HG02840 (cell line): ENCODE results near the gene AP2A1.

ENCODE experiments used
- ATAC-seq: cut with Tn5 transposase; IDR thresholded peaks from one replicate; pipeline ENCODE4 v1.9.1; 2021; ENCODE audit warnings: mild to moderate bottlenecking, moderate library complexity, moderate number of reproducible peaks; ENCODE audit not compliant: unreplicated experiment, low FRiP score

The AP2A1 gene

DNA sequence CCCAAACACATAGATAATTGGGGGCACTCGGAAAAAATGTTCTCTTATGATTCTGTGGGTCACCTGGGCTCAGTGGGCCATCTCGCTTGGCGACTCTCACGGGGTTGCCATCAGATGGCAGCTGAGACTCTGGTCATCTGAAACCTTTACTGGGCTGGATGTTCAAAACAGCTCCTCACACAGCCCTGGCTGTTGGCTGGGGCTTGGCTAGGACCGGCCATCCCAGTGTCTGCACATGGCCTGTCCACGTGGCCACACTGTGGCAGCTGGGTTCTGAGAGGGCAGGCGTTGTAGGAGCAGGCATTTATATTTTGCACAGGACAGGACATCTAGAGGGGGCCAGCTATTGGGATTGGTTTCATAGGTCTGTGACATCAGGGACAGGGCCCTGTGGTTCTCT, 66.8 kb downstream of the AP2A1 start:
- no peak for ATAC-seq

DNA sequence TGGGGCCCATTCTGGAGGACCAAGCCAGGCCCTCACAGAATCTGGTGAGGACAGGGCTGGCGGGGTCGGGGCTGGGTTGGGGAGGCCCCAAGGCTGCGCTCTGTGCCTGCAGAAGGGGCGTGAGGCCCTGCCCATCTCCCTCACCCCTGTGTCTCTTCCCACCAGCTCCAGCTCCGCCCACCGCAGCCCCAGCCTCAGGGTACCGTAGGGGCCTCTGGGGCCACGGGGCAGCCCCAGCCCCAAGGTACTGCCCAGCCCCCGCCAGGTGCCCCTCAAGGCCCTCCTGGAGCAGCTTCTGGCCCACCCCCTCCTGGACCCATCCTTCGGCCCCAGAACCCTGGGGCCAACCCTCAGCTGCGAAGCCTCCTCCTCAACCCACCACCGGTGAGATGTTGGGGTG, 68.8 kb downstream of the AP2A1 start:
- ATAC-seq: no peak

DNA sequence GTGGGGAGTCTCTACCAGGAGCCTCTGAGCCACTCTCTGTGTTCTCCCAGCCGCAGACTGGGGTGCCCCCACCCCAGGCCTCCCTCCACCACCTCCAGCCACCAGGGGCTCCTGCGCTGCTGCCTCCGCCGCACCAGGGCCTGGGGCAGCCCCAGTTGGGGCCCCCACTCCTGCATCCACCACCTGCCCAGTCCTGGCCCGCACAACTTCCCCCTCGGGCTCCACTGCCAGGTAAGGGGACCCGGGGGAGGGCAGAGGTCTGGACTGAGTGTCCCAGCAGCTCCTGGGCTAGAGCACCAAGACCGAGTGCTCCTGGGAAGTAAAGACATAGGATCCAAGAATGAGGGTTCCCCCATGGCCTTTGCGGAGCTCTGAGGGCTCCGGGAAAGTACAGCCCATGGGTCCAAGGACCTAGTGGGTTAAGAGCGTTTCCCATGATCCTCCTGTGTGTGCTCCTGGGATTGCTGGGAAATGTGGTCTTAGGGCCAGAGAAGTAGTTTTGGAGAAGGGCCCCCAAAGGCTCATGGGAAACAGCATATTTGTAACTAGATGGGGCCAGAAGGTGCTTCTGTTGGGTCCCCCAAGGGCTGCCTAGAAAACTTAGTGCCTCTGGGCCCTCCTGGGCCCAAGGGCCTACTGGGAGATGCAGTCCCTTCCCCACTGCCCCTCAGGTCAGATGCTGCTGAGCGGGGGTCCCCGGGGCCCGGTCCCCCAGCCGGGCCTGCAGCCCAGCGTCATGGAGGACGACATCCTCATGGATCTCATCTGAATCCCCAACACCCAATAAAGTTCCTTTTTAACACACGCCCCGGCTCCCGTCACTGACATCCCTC, 69.6 kb downstream of the AP2A1 start:
- no peak for ATAC-seq

DNA sequence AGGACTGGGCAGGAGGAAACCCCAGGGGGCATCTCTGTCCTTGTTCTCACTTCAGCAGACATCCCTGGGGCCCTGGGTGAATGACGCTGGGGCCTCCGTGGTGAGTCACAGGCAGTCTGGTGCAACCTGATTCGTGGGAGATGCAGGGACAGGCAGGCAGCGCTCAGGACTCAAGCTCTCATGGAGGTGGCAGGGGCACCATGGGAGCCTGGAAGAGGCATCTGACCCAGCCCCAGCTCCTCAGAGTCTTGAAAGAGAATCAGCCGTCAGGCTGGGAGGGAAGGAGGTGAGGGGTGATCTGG, 70.2 kb downstream of the AP2A1 start:
- ATAC-seq: no peak

DNA sequence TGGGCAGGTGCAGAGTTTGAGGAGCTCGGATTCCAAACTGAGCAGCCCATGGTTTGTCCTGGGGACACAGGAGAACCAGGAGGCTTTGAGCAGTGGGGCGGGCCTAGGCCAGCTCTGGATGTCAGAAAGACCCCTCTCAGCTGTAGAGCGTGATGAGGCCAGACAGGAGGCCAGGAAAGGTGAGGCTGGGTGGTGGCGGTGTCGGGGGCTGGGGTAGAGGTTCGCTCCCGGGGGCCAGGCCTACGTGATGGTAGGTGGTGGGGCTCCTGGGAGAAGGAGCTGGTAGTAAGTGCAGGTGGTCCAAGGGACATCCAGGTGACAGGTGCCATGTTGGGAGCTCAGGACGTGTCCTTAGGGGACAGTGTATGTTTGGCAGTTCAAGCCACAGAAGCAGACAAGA, 70.6 kb downstream of the AP2A1 start:
- no peak for ATAC-seq

DNA sequence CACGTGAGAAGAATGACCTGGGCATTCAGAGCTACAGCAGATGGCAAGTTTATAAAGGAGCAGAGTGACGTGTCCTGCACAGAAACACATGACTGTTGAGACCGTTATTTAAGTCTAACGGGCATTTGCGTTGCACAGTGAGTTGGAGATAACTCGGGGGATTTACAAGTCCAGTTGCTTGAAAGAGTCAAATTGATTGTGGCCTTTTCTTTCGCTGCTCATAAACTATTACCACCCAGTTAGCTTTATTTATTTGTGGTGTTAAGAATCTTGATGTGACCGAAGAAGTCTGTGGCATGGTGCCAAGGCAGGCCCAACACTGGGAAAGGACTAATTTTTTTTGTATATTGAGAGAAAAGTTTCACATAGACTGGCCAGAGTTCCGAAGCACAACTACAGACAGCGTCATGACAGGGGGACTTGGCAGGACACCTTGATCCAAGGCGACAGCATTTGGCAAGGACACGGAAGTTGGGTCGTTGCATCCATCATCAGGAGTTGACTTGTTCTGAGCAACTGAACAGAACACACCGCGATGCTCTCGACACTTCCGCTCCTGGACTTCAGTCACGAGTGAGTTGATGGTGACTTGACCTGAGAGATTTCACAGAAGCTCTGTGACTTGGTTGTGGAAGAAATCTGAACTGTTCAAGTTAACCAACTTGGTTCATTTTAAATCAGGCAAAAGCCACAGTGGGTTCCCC, 72.2 kb downstream of the AP2A1 start:
- ATAC-seq: no peak

DNA sequence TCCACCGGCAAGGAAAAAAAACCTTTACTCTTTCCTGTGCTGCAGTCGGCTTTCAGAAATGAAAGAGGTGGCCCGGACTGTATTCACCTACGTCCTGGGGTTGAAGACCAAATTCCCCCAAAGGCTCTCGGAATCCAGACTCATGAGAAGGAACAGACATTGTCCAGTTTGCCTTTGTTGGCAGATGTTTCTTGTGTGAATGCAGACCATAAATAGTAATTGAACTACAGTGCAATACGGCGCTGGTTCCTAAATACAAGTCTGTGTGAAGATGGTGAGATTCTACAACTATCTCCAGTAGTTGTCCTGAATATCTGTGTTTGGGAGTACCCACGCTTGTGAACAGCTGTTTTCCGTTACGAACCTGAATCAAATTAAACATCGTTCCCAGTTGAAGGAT, 72.9 kb downstream of the AP2A1 start:
- no peak for ATAC-seq

DNA sequence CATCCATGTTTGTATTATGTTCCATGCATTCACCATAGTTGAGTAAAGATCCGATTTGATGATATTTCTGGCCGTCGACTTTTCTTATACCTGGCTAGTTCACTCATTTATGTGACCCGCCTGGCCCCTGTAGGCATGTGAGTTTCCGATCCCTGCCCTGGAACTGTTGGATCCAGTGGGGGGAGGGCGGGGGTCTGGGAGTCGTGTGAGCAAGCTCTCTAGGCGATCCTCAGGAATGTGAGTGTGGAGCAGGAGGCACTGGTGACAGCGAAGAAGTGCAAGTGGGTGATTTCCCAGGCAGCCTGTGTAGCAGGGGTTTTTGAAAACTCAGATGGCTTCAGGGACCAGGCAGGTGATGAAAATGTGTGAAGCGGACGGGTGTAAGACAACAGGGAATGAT, 73.5 kb downstream of the AP2A1 start:
- no peak for ATAC-seq

DNA sequence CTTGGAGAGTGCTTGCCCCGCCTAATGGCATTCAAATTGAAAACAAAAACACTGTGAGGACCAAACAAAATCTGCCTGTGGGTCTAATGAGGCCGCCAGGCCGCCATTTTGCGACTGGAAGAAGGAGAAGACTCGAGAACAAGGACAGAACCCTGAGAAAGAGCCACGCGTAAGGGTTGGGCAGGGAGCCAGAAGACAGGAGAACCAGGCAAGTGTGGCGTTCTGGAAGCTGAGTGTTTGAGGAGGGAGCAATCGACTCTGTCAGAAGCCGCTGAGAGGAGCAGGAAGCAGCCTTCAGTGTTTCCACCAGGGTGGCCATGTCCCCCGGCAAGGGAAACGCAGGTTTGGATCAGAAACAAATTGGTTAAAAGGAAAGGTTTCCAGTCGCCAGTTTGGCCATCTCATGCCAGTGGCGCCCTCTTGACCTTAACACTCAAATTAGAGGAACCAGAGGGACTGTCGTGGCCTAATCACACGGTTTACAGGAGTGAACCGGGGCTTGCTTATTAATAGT, 74.0 kb downstream of the AP2A1 start:
- ATAC-seq: no peak

DNA sequence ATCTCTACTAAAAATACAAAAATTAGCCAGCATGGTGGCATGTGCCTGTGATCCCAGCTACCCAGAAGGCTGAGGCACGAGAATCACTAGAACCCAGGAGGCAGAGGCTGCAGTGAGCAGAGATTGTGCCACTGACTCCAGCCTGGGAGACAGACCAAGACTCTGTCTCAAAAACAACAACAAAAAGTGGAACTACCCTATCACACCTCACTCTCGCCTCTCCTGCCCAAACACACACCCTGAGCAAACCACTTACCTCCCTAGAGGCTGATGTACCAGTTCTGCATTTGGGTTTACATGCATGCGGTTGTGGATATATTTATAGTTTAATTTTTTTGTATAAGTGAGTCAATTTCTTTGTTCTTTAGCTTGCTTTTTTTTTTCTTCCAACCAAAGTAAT, 76.5 kb downstream of the AP2A1 start:
- ATAC-seq: no peak

DNA sequence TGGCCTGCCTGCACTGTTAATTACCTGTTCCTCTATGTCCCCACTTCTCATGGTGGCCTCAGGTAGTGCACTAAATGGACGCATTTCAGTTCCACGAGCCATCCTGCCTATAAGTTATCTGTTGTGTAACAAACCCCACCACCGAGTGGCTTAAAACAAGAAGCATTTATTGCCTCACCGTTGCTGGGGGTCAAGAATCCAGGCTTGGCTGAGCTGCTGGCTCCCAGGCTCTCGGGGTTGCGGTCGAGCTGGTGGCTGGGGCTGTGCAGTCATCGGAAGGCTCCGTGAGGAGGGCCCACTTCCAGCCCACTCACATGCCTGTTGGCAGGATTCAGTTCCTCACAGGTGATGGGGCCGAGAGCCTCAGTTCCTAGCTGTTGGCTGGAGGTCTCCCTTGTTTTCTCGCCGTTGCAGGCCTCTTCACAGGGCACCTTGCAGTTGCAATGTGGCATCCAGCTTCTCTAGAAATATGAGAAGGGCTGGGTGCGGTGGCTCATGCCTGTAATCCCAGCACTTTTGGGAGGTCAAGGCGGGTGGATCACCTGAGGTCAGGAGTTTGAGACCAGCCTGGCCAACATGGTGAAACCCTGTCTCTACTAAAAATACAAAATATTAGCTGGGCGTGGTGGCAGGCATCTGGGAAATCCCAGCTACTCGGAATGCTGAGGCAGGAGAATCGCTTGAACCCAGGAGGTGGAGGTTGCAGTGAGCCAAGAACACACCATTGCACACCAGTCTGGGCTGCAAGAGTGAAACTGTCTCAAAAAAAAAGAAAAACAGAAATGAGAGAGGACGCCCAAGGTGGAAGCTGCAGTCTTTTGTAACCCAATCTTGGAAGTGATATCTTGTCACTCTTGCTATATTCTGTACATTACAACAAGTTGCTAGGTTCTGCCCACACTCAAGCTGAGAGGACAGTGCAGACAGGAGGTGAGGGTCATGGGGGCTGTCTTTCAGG, 77.6 kb downstream of the AP2A1 start:
- no peak for ATAC-seq

DNA sequence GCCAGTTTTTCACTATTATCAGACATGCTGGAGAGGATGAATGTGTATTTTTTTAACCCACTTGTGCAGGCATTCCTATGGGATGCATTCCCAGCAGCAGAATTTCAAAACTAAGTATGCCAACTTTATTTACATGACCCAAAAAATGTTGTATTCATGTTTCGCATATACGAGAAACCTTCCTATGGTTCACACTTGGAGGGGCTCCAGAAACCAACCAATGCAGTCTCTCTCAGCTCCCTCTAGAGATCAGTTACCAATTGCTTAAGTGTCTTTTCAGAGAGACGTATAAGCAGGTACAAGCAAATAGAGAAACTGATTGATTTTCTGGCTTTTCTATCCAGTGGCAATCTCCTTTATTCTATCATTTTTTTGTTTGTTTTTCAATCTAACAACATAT, 78.6 kb downstream of the AP2A1 start:
- ATAC-seq: no peak

DNA sequence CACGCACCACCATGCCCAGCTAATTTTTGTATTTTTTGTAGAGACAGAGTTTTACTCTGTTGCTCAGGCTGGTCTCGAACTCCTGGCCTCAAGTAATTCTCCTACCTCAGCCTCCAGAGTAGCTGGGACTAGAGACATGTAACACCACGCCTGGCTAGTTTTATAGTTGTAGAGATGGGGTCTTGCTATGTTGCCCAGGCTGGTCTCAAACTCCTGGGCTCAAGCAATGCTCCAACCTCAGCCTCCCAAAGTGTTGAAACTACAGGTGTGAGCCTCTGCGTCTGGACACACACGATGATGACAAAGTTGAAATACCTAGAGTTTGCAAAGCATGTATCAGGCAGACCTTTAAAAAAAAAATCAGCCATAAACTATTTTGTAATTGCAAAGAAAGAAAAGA, 79.6 kb downstream of the AP2A1 start:
- ATAC-seq: no peak

DNA sequence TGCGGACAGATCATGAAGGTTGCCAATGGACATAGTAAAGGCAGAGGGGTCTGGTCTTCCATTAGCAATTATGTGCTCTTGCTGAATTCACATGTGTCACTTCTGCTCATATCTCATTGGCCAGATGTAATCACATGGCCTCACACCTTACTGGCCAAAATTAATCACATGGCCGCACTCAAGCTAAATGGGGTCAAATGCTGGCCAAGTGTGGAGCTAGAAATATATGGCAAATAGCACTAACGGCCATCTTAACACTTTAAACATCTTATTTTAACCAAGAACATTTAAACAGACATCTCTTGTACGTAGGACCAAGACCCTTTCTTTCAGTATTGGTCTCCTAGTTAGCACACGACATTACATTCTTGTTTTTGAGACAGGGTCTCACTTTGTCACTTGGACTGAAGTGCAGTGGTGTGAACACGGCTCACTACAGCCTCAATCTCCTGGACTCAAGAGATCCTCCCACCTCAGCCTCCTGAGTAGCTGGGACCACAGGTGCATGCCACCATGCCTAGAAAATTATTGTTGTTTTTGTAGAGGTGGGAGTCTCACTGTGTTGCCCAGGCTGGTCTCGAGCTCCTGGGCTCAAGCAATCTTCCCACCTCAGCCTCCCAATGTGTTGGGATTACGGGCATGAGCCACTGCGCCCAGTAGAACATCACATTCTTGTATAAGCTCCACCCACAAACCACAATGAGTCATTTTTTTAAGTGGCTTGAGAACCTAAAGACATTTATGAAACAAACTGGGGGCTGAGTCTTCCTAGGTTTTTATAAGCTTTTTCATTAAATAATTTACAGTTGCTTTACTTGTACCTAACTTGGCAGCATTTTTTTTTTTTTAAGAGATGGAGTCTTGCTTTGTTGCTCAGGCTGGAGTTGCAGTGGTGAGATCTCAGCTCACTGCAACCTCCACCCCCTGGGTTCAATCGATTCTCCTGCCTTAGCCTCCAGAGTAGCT, 81.2 kb downstream of the AP2A1 start:
- ATAC-seq: no peak

DNA sequence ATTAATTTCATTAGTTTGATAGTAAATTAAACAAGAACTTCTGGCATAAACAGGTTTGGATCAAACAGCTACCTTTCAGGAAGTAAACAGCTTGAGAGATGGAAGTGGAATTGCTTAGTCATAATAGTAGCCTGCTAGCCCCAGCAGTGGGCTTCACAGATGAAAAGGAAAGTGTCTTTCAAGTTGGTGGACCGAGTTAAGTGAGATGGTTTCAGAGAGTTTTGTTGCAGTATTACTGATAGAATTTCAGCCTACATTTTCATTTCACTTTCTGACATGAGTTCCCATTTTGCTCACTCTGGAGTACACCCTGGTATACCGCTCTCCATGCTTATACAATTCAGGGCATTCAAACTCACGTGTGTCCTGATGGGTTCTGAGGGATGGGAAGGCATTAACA, 82.1 kb downstream of the AP2A1 start:
- no peak for ATAC-seq

DNA sequence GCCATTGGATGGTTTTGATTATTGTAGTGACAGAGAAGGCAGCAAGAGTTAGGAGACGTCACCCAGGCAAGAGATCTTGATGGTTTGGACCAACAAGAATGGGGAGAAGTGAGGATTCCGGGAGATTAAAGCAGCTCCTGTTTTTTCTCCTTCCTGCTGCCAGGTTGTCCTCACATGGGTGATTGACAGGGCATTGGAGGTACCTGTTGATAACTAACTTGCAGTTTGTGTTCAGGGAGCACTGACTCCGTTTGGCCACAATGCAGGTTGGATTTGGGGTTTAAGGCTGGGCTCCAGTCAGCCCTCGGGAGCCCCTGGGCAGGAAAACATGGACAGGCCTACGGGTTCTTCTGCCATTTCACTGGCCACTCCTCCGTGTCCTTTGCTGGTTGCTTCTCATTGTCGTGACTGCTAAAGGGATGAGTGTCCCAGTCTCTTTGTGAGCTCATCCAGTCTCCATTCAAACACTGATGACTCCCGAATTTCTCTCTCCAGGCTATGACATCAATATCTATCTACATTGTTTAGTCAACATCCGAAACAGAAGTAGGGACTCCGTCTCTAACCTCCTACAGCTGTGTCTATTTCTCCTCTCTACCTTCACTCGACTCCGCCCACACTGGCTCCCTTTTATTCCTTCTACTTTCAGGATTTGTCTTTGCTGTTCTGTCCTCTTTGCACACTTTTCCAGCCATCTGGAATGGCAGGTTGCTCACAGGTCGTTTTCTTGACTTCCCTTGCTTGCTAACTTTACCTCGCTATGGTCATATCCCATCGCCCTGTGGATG, 82.8 kb downstream of the AP2A1 start:
- no peak for ATAC-seq

DNA sequence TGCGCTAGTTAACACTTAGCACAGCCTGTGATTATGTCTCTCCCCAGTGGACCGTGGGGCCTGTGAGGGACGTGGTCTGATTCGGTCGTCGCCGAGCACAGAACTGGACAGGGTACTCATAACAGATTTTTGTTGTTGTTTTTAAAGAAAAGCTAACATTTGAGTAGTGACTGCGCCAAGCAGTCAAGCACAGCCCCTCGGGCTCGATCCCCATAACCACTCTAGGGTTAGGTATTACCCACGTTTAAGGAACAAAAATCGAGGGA, 83.4 kb downstream of the AP2A1 start:
- no peak for ATAC-seq

DNA sequence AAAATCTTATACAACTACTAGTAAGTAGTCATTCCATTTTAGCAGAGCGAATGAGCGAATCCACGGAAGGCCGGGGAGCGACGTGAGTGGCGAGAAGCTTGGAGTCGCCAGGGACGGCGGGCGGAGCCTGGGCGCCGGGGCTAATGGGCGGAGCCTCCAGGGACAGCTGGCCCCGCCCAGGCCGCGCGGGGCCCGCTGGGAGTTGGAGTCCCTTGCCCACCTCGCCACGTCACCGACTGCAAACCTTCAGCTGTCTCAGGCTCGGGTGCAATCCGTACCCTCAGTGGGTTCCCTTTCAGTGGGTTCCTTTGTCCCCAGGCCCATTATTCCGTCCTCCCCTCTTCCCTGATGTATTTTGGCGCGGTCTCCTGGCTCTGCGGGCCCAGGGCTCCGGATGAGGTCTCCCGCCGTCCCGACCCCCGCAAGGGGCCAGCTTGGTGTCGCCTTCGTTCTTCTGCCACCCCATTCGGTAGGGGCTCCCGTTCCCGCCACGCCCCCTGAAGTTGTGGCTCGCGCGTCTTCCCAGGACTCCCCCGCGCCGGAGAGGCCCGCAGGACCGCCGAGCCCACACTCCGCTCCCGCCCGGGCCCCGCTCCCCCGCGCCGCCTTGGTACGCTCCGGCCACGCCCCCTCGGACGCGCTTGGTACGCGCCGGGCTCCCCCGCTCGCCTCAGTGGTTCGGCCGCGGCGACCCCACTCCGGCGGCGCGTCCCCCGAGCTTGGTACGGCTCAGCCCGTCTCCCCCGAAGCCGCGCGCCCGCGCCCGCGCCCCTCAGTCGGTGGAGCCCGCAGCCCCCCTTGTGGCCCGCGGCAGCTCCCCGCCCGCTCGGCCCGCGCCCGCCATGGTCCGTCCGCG, 83.9 kb downstream of the AP2A1 start, which contains the start of gene PTOV1:
Gene PTOV1 (plus strand): TSS at position 673 of the 856 bp plus-strand sequence.
- peak; percentile 74 for ATAC-seq
